ENCODE measurements around the gene IL4.

Gene IL4

GRCh38 chr5:132658381-132659302 is 15.1 kb upstream of the IL4 start:
- no peak for DNase-seq

GRCh38 chr5:132659598-132660493 is 13.9 kb upstream of the IL4 start:
- DNase-seq, result no peak

- no peak for DNase-seq
These were observed 12.4 kb upstream of the IL4 start for GRCh38 chr5:132661231-132662003.

GRCh38 chr5:132662004-132662401 is 11.8 kb upstream of the IL4 start:
- no peak for DNase-seq

- no peak for DNase-seq
These were observed 10.6 kb upstream of the IL4 start for GRCh38 chr5:132662925-132663770.

GRCh38 chr5:132663771-132664695 is 9.8 kb upstream of the IL4 start:
- DNase-seq, result no peak

- no peak for DNase-seq
These were observed 9.0 kb upstream of the IL4 start for GRCh38 chr5:132664696-132665209.

- no peak for DNase-seq
These were observed 8.2 kb upstream of the IL4 start for GRCh38 chr5:132665574-132666080.

GRCh38 chr5:132666310-132667123 is 7.3 kb upstream of the IL4 start:
- DNase-seq, result no peak

- DNase-seq, result no peak
These were observed 6.5 kb upstream of the IL4 start for GRCh38 chr5:132667309-132667708.

GRCh38 chr5:132667761-132668705 is 5.8 kb upstream of the IL4 start:
- DNase-seq, result no peak

- DNase-seq, result no peak
These were observed 4.9 kb upstream of the IL4 start for GRCh38 chr5:132668706-132669454.

- DNase-seq, result no peak
These were observed 4.4 kb upstream of the IL4 start for GRCh38 chr5:132669455-132669820.

GRCh38 chr5:132669966-132670882 is 3.6 kb upstream of the IL4 start:
- no peak for DNase-seq

GRCh38 chr5:132671000-132671399 is 2.8 kb upstream of the IL4 start:
- no peak for DNase-seq

GRCh38 chr5:132673488-132673887 is 301 bp upstream of the IL4 start:
- DNase-seq, result no peak
